NCI-H345 treated with DMSO at 0.1 percent for 48 hours (cell line): ENCODE measurements around the gene H2BK1.

Source experiments
- DNase-seq: peaks from one replicate; lab custom pipeline; 2025; ENCODE audit not compliant: unreplicated experiment; lab: John Stamatoyannopoulos, UW

Gene H2BK1

DNA sequence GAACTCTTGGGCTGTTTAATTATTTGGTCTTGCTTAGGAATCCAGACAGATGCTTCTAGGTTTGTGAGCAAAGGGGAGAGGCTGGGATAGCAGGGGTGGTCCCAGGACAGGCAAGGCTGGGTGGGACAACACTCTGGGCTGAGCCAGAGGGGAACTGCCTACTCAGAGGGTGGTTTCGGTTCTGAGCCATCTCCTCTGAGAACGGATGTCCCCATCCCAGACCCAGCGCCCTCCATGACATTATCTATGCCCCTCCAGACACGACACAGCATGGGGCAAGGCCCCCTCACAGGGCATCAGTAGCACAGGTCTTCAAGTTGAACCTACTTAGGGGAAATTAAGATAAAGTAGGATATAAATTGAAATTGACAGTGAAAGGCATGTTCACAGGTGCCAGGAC is 30.3 kb downstream of the H2BK1 start:
- DNase-seq, result no peak

DNA sequence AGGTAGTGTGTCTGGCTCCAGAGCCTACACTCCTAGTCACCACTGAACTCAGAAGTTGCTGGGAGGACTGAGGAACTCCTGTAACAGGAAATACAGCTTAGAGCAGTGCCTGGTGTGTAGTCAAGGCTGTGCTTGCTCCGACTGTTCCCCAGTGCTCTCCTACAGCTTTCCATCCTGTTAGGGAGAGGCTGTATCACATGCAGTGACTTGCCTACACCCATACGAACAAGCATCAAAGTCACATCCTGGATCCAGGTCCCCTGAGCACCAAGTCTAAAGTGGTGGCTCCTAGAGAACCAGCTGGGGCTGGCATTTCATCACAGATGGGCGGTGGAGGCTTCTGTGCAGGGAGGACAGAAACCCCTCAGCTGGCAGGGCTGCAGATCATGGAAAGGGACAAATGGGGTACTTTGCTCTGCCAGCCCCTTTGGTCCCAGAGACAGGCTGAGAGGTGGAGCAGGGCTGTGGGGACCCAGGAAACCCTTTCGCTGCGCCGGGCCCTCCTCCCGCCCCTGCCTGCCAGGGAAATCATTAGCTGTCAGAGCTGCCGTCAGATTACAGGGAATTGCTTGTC is 30.9 kb downstream of the H2BK1 start:
- DNase-seq, result no peak

DNA sequence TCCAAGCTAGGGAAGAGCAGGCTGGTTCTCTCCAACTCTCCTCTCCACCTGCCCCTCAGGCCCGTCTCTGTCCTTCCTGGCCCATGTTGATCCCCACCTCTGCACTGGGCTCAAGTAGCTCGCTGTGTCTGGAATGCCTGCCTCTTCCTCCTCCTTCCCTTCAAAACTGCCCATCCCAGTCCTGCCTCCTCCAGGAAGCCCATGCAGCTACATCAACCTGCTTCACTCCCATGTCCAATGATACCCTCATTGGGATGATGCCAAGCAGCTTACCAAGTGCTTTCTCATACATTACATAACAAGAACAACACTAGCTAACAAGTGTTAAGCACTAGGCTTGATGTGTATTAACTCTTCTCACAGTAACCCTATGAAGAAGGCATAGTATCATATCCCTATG is 31.5 kb downstream of the H2BK1 start:
- DNase-seq, result no peak

DNA sequence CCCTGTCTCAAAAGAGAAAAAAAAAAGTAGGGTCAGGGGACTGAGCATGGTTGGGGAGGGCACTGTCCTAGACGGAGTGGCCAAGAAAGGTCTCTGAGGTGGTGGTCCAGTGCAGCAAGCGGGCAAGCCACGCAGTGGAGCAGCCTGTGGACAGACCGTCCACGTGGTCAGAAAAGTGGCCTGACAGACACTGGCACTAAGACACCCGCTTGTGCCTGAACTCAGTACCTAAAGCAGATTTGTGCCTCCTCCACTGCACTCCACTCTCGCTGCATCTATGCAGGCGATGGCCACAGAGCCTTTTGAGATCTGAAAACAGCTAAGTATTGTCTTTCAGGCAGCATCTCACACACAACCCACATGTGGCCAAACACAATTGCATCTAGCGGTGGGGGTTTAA is 32.1 kb downstream of the H2BK1 start:
- no peak for DNase-seq

DNA sequence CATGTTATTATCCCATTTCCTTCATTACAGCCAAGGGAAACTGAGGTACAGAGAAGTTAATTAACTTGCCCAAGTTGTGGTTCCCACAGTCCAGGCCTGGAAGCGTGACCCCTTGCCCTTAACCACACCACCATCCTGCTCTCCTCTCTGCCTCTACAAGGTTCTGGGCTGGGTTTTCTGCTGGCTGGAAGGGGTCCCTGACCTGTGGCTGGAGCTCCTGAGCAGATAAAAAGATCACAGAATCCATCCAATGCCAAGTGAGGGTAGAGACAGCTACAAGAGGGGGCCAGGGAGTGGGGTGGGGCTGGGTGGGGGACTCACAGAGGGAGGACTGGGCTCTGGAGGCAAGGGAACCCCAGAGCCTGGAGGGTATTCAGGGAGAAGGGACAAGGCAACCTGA is 33.0 kb downstream of the H2BK1 start:
- DNase-seq, result no peak

DNA sequence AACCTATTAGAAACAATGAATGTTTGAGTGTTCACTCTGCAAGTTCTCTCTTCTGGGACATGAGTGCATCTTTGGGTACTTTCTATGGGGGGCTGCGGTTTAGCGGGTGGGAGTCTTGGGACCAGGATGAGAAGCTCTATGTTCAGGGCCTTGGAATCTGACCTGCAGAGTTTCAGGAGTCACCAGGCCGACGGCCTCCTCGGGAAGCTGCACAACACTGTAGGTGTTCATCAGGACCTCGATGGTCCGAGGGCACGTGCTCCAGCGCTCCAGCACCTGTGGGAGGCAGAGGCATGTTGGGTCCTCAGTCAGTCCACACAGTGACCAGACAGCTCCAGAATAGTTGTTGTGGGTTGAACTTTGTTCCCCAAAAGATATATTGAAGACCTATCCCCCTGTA is 33.9 kb downstream of the H2BK1 start:
- no peak for DNase-seq

DNA sequence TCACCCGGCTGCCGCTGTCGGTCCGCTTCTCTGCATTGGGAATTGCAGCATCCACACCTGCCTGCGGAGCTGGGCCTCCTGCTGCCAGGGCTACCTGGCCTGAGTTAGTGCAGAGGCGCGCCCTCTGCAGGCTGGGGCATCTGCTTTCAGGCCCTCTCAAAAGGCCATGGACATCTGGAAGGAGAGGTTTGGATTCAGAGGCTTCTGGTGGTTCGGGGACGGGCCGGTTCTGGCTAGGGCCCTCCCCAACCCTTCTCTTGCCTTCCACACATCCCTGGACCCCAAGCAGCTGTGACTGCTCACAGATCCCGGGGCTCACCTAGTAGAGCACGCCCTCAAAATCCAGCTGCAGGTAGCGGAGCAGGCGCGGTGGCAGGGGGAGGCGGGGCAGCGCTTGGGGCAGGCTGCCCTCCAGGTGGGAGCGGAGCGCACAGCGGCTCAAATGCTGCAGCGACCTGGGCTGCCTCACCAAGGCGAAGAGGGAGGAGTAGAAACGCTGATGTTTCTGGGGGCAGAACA is 34.4 kb downstream of the H2BK1 start:
- DNase-seq, result no peak

DNA sequence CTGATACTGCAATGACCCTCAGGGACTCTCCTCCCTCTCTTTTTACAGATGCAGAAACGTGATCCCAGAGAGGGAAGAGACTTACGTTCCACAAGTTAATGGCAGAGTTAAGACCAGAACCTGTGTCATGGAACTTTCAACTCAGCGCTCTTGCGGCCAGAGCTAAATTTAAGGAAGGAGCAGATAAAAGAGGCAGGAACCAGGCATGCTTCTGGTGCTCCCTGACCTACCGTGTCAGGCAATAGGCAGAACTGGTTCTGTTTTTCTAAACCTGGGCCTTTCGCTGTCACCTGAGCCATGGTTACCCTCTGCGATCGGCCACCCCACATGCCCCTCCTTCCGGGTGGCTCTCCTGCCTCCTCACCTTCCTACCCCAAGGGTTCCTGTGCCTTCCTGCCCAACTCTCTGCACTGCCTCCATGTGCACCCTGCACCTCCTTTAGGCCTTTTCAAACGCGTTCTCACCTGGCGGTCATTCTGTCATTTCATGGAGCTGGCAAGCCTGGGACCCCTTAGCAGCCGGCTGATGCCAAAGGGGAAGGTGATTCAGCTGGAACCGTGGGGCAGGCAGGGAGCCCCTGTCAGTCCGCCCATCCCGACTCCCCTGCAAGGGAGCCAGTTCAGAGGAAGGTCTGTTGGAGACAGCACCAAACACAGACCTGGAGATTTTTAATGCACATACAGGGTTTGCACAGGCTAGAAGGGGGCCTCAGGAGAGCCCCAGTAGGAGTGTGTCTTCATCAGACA is 35.1 kb downstream of the H2BK1 start:
- DNase-seq, result no peak

DNA sequence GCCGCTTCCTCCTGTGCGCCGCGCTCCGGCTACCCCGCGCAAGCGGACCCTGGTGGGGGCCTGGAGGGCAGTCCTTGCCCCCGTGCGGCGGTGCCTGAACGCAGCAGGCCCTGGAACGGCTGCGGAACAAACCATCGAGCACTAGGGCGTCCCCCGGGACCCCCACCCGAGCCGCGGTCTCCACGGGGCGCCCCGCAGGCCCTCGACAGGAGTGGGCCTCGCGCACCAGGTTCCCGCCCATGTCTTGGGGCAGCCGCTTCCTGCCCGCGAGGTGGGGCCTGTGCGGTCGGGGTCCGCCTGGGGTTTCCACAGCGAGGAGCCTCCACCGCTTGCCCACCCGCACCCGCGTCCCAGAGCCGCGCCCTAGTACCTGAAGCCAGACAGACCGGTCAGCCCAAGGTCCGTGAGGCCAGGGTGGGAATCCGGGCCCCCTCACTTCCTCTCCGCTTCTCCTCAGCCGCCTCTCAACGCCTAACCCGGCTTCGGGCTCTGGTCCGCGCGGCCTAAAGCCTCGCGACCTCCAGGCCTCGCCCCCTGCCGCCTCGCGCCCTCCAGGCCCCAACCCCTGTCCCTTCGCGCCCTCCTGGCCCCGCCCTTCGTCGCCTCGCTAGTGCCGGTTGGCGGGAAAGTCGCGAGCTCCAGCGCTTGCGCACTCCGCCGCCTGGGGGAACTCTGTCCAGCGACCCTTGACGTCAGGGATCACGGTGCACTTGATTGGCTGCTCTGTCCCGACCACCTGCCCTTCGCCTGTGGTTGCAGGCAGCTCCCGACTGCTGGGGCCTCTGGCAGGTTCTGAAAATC is 35.8 kb downstream of the H2BK1 start:
- no peak for DNase-seq

DNA sequence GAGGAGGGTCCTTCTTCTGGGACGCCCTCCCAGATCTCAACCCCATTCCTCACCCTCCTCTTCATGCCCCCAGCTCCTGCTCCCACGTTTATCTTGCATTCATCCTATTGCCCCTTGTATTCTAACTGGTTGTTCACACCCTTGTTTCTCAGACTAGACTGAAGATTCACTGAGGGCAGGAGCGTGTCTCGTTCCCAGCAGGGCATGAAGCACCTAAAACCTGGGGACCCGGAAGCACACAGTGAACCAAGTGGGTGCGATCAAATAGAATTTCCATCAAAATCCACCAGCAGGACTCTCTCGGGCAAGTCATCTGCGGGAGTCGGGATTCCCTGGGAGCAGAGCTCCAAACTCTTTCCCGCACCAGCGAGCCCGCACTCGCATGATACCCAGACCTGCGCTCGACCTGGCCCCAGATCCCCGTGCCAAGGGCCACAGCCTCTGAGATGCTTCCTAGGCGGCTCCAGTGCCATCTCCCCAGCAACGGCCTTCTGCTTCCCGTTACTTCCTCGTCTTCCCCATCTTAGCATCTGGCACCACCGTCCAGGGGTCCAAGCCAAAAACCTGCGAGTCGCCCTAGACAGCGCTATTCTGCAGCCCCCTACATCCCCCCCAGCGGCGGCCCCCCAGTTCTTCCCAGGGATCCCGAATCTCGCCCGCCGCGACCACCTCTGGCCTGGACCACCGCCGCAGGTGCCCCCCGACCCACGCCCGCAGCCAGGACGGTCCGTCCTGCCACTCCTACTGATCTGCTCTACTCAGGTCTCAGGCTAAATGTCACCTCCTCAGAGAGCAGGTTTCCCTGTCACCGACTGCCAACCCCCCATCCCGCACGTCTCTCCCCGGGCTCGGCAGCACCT is 36.7 kb downstream of the H2BK1 start:
- no peak for DNase-seq

DNA sequence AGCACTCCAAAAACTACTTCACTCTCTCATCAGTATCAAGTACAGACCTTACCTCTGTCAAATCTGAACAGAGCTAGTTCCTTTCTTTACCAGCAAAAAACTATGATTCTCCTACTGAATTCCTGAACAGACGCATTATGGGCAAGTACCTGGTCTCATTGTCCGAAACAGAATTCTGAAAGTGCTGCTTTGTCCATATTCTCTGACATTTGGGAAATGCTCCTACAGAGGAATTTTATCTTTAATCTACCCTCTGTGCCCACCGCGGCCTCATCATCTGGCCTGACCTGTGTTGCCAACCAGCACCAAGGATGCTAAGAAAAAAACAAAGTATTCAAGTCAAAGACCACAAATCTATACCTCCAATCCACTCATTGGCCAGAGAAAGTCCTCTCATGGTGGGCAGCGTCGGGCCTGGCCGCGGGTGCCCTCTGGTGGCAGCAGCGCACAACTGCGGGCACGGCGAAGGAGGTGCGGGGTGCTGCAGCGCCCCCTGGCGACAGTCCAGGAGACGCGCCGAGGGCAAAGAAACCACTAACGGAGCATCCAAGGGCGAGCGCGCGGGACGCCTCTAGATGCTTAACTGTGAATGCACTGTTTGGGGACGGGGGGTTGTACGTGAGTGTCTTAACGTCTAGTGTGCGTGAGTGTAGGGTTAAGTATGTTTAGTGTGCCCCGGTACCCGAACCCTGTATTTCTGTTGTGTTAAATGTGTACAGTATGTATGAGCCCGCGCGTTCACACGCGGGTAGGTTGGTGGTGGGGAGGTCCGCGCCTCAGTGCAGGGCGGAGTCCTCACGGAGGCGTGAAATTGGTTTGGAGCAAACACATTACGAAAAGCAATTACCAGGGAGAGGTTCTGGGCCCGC is 37.8 kb downstream of the H2BK1 start:
- DNase-seq, result peak; percentile 28

DNA sequence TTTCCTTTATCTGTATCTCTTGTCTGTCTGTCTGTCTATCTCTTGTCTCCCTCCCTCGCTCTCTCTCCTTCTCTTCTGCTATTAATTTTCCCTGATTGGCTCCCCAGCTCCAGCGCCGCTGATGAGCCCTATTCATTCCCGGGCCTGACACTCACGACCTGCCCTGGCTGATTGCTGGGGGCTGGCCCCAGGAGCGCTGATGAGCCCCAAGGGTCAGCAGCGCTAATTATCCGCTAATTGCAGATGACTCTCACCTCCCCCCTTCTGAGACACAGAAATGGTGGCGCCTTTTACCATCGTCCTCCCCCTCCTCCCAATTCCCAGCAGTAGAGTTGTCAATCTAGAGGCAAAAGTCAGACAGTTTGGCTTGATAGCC is 41.5 kb downstream of the H2BK1 start:
- DNase-seq, result no peak

DNA sequence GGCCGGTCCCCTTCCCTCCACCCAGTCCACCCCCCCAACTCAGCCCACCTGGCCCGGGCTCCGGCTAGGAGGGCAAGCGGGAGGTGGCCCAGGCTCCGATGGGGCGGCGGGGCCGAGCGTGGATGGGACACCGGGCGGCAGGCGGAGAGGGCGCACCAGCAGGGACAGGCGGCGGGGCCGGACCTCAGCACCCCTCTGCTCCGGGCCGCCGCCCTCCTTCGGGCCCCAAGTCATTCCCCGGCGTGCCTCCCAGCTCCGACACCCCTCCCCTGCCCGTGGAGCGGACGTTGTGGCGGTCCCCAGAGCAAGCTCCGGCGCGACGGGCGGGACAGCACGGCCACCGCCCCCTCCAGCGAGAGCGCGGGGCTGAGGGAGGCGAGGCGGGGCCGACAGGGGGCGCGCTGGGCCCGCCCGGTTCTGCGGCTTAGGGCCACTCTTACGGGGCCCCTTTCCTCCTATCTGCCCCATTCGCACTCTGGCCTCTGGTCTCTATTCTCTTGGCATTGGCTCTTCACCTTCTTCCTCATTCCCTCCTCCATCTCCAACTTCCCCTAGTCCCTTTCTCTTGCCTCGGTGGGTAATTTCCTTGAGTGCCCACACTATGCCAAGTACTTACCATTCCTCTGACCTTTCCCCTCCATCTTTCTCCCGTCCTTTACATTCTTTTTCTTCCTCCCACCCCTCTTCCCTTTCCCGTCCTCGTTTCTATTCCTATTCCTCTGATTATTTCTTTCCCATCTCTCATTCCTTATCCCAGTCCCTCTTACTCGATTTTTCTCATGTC is 42.1 kb downstream of the H2BK1 start:
- no peak for DNase-seq

DNA sequence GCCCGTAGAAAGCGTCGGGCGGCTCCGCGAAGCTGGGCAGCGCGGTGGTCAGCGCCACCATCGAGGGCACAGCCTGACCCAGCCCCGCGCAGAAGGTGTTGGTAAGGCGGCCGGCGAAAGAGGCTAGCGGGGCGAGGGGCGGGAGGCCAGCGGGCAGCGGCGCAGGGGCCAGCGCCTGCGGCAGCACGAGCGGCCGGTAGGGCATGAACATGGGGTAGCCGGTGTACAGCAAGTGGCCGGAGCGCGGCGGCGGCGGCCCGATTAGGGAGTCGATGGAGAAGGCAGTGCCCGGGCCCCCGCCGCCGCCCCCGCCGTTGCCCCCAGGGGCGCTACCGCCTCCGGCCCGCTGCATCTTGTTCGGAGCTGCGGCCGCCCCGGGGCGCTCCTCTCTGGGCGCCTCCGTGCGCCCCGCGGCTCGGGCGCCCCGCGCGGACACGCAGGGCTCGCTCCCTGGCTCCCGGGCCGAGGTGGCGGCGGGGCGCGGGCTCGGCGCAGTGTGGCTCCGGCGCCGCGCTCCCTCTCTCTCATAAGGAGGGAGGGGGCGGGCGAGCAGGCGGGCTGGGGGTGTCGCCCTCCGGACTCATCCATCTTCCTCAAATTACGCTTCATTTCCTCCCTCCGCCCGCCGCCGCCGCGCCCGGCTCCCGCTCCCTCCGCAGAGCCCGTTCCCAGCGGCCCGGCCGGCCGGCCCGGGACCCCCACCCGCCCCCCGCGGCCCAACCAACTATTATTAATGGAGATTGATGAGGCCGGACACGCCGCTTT is 42.9 kb downstream of the H2BK1 start, which contains the start of gene GBX1:
Gene GBX1 (minus strand): TSS at position 498 of the 765 bp plus-strand sequence. CDS start 146 bp downstream, at position 352.
- no peak for DNase-seq

DNA sequence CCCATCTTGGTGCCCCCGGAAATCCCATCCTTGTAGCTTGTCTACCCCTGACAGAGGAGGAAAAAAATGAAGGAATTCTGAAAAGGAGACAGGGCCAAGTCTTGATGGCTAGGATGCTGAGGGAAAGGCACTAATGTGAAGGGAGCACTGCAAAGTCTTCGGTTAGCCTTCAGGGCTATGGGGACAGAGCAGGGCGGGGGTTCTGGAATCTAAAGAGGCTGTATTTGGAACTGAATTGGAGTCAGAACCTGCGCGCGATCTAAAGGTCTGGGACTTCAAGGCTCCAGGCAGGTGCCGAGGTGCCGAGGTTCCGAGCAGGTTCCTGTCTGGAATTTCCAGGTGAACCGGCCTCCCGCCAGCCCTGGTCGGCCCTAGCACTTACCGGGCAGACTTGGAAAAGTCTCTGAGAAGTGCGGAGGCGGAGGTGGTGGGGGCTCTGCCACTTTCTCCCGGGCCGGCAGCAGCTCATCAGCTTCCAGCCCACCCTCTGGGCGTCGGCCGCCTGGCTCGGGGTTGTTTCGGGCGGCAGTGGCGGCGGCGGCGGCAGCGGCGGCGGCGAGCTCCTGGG is 43.6 kb downstream of the H2BK1 start:
- DNase-seq, result no peak

DNA sequence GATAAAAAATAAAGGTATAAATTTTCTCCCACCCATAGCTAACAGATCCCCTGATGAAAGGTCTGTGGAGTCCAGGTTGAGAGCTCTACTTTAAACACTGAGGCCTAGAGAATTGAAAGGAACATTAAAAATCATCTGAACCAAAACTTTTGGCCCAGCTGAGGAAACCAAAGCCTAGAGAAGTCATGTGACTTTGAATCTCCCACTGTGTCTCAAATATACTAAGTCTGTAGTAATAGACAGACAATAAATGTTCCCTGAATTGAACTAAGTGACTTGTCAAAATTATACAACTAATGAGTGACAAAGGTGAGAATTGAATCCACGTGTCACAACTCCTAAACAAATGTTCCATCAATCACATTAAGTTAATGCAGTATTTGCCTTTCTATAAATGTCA is 48.5 kb downstream of the H2BK1 start:
- DNase-seq, result no peak
